Smooth muscle cell (in vitro differentiated cells): Measurements from ENCODE around the gene FRS3. TPM values are rescaled to one million over a fixed set of nuclear protein-coding genes. Genes with fewer than 3 reads are reported as not detected.

Source experiments
- DNase-seq: peaks from one replicate; lab custom pipeline; 2025; ENCODE audit not compliant: unreplicated experiment; lab: John Stamatoyannopoulos, UW
- H2AFZ ChIP-seq: fragments of 200-600 bp; sonication (generic); 2 replicates; pipeline ENCODE4 v1.6.0; 2016; ENCODE audit warnings: antibody characterized with exemption, low read depth, mild to moderate bottlenecking
- H3F3A ChIP-seq: fragments of 200-600 bp; sonication (generic); 2 replicates; pipeline ENCODE4 v1.6.0; 2017; ENCODE audit warnings: antibody characterized with exemption, low read depth
- H3K27ac ChIP-seq: fragments of 200-600 bp; sonication (generic); 2 replicates; pipeline ENCODE4 v1.5.1; 2016; ENCODE audit warnings: low read depth, mild to moderate bottlenecking
- H3K27me3 ChIP-seq: fragments of 200-600 bp; sonication (generic); 2 replicates; pipeline ENCODE4 v1.6.1; 2016; ENCODE audit warnings: low read depth, mild to moderate bottlenecking
- H3K36me3 ChIP-seq: fragments of 200-600 bp; sonication (generic); 2 replicates; pipeline ENCODE4 v1.5.1; 2016; ENCODE audit warnings: low read depth
- H3K4me1 ChIP-seq: fragments of 200-600 bp; sonication (generic); 2 replicates; pipeline ENCODE4 v1.5.1; 2016; ENCODE audit warnings: low read depth
- H3K4me2 ChIP-seq: fragments of 200-600 bp; sonication (generic); 2 replicates; pipeline ENCODE4 v1.6.0; 2016; ENCODE audit warnings: mild to moderate bottlenecking
- H3K4me3 ChIP-seq: fragments of 200-600 bp; sonication (generic); 2 replicates; pipeline ENCODE4 v1.5.1; 2016; ENCODE audit warnings: mild to moderate bottlenecking
- H3K79me2 ChIP-seq: fragments of 200-600 bp; sonication (generic); 2 replicates; pipeline ENCODE4 v1.6.0; 2016; ENCODE audit warnings: low read depth, mild to moderate bottlenecking
- H3K9ac ChIP-seq: fragments of 200-600 bp; sonication (generic); 2 replicates; pipeline ENCODE4 v1.6.0; 2016; ENCODE audit warnings: low read depth
- H3K9me3 ChIP-seq: fragments of 200-600 bp; sonication (generic); replicated peaks from 2 replicates; pipeline ENCODE4 v1.5.1; 2016; ENCODE audit warnings: low read depth
- H4K20me1 ChIP-seq: fragments of 200-600 bp; sonication (generic); 2 replicates; pipeline ENCODE4 v1.6.0; 2016; ENCODE audit warnings: low read depth
- whole genome bisulfite sequencing: methylation state at CpG from one replicate; pipeline ENCODE4 v1.1.7; 2016; ENCODE audit warnings: low lambda C conversion rate; 5-methylcytosine and 5-hydroxymethylcytosine counted together
- polyA plus RNA-seq: library from polyadenylated mRNA; unstranded; fragments of >200 nt; fragmentation: Nextera tagmentation; extraction: Ambion mirVana; gene quantifications from 2 replicates; pipeline ENCODE4 v1.2.1, GENCODE V29; 2016
- total RNA-seq: library from RNA; depleted of rRNA; stranded (reverse); fragments of >200 nt; gene quantifications from 2 replicates; pipeline ENCODE4 v1.2.3, GENCODE V29; 2014
- TF ChIP-seq, protein P1 (sequence below): fragments of 200-600 bp; sonication (generic); IDR thresholded peaks from 2 replicates; pipeline ENCODE4 v1.5.1; 2017; ENCODE audit warnings: borderline replicate concordance, mild to moderate bottlenecking, antibody characterized with exemption; ENCODE audit not compliant: insufficient read depth, poor library complexity, severe bottlenecking

The FRS3 gene
- total and polyA plus RNA-seq, 2 experiments from 2014 or later, result 3.1 to 6.4 TPM

DNA sequence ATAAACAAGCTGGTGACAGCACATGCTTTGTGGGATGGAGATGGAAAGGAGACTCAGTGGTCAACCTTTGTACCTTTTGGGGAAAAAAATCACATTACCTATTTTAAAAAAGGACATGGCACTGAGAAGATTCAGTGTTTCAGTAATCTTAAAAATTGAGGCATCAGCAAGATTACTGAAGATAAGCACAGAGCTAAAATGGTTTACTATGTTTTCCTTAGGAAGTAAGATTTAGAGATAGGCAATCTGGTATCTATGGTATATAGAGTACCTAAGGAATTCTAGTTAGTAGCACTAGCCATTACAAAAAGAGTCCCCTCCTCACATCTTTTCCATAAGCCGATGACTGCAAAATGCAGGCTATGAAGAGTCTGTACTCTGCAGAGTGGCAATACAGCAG lies 43.5 kb upstream of the FRS3 start:
- no peak overlapping the region for H3K27ac ChIP-seq
- DNase-seq, result no peak
- no peak overlapping the region for H2AFZ ChIP-seq
- H4K20me1 ChIP-seq, result no peaks in the 10 kb centered on the region
- H3K4me1 ChIP-seq, result no peaks in the 10 kb centered on the region
- TF ChIP-seq, protein P1, sequence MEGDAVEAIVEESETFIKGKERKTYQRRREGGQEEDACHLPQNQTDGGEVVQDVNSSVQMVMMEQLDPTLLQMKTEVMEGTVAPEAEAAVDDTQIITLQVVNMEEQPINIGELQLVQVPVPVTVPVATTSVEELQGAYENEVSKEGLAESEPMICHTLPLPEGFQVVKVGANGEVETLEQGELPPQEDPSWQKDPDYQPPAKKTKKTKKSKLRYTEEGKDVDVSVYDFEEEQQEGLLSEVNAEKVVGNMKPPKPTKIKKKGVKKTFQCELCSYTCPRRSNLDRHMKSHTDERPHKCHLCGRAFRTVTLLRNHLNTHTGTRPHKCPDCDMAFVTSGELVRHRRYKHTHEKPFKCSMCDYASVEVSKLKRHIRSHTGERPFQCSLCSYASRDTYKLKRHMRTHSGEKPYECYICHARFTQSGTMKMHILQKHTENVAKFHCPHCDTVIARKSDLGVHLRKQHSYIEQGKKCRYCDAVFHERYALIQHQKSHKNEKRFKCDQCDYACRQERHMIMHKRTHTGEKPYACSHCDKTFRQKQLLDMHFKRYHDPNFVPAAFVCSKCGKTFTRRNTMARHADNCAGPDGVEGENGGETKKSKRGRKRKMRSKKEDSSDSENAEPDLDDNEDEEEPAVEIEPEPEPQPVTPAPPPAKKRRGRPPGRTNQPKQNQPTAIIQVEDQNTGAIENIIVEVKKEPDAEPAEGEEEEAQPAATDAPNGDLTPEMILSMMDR, result no peak
- H3K4me2 ChIP-seq, result no peak overlapping the region
- no peaks in the 10 kb centered on the region for H3F3A ChIP-seq
- no peaks in the 10 kb centered on the region for H3K79me2 ChIP-seq
- no peaks in the 10 kb centered on the region for H3K9me3 ChIP-seq
- no peaks in the 10 kb centered on the region for H3K36me3 ChIP-seq
- 92% methylated on average over 1 of the region's 1 CpG for WGBS
- H3K9ac ChIP-seq, result no peak overlapping the region
- H3K27me3 ChIP-seq, result no peaks in the 10 kb centered on the region
- no peak overlapping the region for H3K4me3 ChIP-seq

DNA sequence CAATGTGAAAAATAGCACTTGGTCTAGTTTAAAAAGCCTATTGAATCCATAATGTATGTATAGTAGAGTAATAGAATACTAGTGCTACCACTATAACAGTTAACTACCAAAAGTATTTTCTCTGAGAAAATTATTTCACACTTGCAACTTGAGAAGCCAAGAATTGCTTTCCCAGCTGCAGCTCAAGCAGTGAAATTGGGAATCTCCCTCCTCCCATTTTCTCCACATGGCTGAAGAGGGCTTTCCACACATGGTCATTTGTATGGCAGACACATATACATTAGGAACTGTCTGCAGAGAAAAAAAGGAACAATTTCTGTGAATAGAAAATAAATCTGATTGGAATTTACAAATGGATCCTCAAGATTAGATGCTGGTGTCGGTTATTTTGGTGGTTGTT lies 42.3 kb upstream of the FRS3 start:
- no peaks in the 10 kb centered on the region for H4K20me1 ChIP-seq
- H3K27me3 ChIP-seq, result no peaks in the 10 kb centered on the region
- no peak overlapping the region for H3K4me3 ChIP-seq
- WGBS, result 96% methylated on average over 1 of the region's 1 CpG
- H2AFZ ChIP-seq, result no peak overlapping the region
- DNase-seq, result no peak
- H3K36me3 ChIP-seq, result no peaks in the 10 kb centered on the region
- H3K9ac ChIP-seq, result no peak overlapping the region
- H3K27ac ChIP-seq, result no peak overlapping the region
- no peak overlapping the region for H3K4me2 ChIP-seq
- H3K79me2 ChIP-seq, result no peaks in the 10 kb centered on the region
- TF ChIP-seq, protein P1, result no peak
- no peaks in the 10 kb centered on the region for H3K9me3 ChIP-seq
- no peaks in the 10 kb centered on the region for H3K4me1 ChIP-seq
- H3F3A ChIP-seq, result no peaks in the 10 kb centered on the region

DNA sequence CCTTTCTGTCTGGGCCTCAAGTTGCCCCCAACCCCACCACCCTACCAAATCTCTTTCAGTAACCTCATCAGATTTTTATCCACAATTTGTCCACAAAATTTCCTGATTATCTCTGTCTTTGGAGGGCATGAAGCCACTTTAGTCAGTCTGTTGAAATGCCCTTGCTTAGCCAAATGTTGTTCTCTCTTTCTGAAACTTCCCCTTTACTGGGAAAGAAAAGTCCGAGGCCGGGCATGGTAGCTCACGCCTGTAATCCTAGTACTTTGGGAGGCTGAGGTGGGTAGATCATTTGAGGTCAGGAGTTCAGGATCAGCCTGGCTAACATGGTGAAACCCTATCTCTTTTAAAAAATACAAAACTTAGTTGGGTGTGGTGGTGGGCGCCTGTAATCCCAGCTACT lies 41.6 kb upstream of the FRS3 start:
- Histone ChIP-seq H3K27me3 (no peaks in the 10 kb centered on the region), H3K4me2 (no peak overlapping the region), H2AFZ (no peak overlapping the region), H3K9ac (no peak overlapping the region), H4K20me1 (no peaks in the 10 kb centered on the region), H3K27ac (no peak overlapping the region), H3K9me3 (no peaks in the 10 kb centered on the region), H3K36me3 (no peaks in the 10 kb centered on the region), H3K4me3 (no peak overlapping the region), H3K4me1 (no peaks in the 10 kb centered on the region), H3F3A (no peaks in the 10 kb centered on the region), H3K79me2 (no peaks in the 10 kb centered on the region)
- WGBS, result 96% methylated on average over 4 of the region's 4 CpGs
- TF ChIP-seq, protein P1, result no peak
- no peak for DNase-seq

DNA sequence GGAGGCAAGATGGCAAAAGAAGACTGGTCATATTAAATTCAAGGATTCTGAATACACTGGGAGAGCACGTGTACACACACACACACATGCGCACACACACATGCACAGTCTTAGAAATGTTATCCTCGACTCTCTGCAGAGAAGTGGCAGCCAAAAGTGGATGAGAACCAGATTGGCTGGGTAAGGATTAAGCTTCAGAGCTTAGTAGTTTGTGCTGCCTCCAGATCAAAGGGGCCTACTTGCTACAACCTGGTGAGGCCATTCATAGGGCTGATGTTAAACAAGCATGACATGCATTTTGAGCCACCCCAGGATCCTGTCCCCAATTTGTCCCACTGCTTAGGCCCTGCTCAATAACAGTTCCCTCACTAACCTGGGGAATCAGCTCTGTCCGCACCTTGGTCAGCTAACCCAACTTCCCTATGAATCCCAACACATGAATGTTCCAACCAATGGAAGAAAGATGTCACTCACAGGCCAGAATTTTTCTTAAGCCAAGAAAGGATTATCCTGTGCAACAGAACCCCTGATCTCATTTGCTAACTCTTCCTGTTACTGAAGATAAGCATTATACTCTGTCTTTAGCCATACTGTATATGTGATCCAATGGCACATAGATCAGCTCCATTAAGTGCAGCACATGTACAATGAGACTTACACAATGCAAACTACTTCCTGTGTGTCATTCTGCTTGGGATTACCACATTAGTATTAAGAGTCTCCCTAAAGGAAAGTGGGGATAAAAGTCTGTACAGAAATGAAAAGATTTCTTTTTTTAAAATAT lies 38.8 kb upstream of the FRS3 start:
- TF ChIP-seq, protein P1, result no peak
- Histone ChIP-seq H3K4me2 (no peak overlapping the region), H3K79me2 (no peaks in the 10 kb centered on the region), H3F3A (no peaks in the 10 kb centered on the region), H3K27me3 (no peaks in the 10 kb centered on the region), H2AFZ (no peak overlapping the region), H4K20me1 (no peaks in the 10 kb centered on the region), H3K4me1 (no peaks in the 10 kb centered on the region), H3K9ac (no peak overlapping the region), H3K27ac (no peak overlapping the region), H3K4me3 (no peak overlapping the region), H3K36me3 (no peaks in the 10 kb centered on the region), H3K9me3 (no peaks in the 10 kb centered on the region)
- DNase-seq, result no peak
- 87% methylated on average over 4 of the region's 4 CpGs for WGBS
